OCI-LY7 (cell line): ENCODE data around the gene NUDT13. TPM values are rescaled to one million over a fixed set of nuclear protein-coding genes. Genes with fewer than 3 reads are reported as not detected.

ENCODE experiments used
- BruUV-seq: library from RNA; stranded (reverse); fragments of 400-500 nt; replicated peaks from 2 replicates; lab custom pipeline; 2021; lab: Mats Ljungman, UMichigan
- CTCF ChIA-PET: fragments of 300-600 bp; sonication (Branson Sonifier 250); formaldehyde crosslinking; loops from one replicate; lab custom pipeline; 2022; ENCODE audit warnings: antibody characterized with exemption; ENCODE audit not compliant: unreplicated experiment; lab: Charles Lee
- POLR2A ChIA-PET: fragments of 300-600 bp; sonication (Branson Sonifier 250); formaldehyde crosslinking; loops from one replicate; lab custom pipeline; 2022; ENCODE audit warnings: antibody characterized with exemption; lab: Charles Lee
- DNase-seq: peaks from one replicate; pipeline ENCODE4 v3.0.0-alpha.2; 2015; ENCODE audit warnings: low spot score
- H2AFZ ChIP-seq: fragments of 200-600 bp; sonication (generic), shearing (Covaris generic); 2 replicates; pipeline ENCODE4 v1.6.1; 2014; ENCODE audit warnings: mild to moderate bottlenecking, antibody characterized with exemption, low read length, moderate library complexity
- H3K27ac ChIP-seq: fragments of 200-600 bp; sonication (generic); 2 replicates; pipeline ENCODE4 v1.5.1; 2014; ENCODE audit warnings: mixed run types, low read depth, mild to moderate bottlenecking, moderate library complexity, low read length, inconsistent platforms; ENCODE audit not compliant: poor library complexity, severe bottlenecking
- H3K36me3 ChIP-seq: fragments of 200-600 bp; sonication (generic); 2 replicates; pipeline ENCODE4 v1.6.1; 2014; ENCODE audit warnings: mild to moderate bottlenecking, antibody characterized with exemption, low read length, moderate library complexity, mixed read lengths; ENCODE audit not compliant: insufficient read depth
- H3K4me1 ChIP-seq: fragments of 200-600 bp; sonication (generic); 2 replicates; pipeline ENCODE4 v1.5.1; 2014; ENCODE audit warnings: mild to moderate bottlenecking, low read length; ENCODE audit not compliant: insufficient read depth, poor library complexity, severe bottlenecking
- H3K4me2 ChIP-seq: fragments of 200-600 bp; sonication (generic); 2 replicates; pipeline ENCODE4 v1.6.1; 2014; ENCODE audit warnings: mild to moderate bottlenecking, low read length
- H3K4me3 ChIP-seq: fragments of 200-600 bp; sonication (generic); 2 replicates; pipeline ENCODE4 v1.5.1; 2014; ENCODE audit warnings: mild to moderate bottlenecking, low read depth, low read length; ENCODE audit not compliant: poor library complexity, severe bottlenecking
- H3K79me2 ChIP-seq: fragments of 200-600 bp; sonication (generic); 2 replicates; pipeline ENCODE4 v1.6.1; 2016; ENCODE audit warnings: low read depth, mild to moderate bottlenecking, low read length, moderate library complexity, mixed read lengths; ENCODE audit not compliant: insufficient read depth
- H3K9me2 ChIP-seq: fragments of 200-600 bp; sonication (generic); 2 replicates; pipeline ENCODE4 v1.6.1; 2016; ENCODE audit warnings: mild to moderate bottlenecking, low read length, mixed read lengths; ENCODE audit not compliant: insufficient read depth
- H3K9me3 ChIP-seq: fragments of 200-600 bp; sonication (generic); 2 replicates; pipeline ENCODE4 v1.6.1; 2014; ENCODE audit warnings: mild to moderate bottlenecking, mixed run types, low read length, mixed read lengths
- H4K20me1 ChIP-seq: fragments of 200-600 bp; sonication (generic); 2 replicates; pipeline ENCODE4 v1.6.1; 2014; ENCODE audit warnings: mild to moderate bottlenecking, antibody characterized with exemption, low read length, moderate library complexity, mixed read lengths; ENCODE audit not compliant: insufficient read depth
- EZH2phosphoT487 ChIP-seq: fragments of 200-600 bp; sonication (generic); IDR thresholded peaks from 2 replicates; pipeline ENCODE4 v1.6.1; 2018; ENCODE audit warnings: low read depth, borderline replicate concordance, mild to moderate bottlenecking, mixed run types, antibody characterized with exemption, low read length, moderate library complexity, mixed read lengths
- intact Hi-C: fragments of 100-400 bp; cut with micrococcal nuclease; formaldehyde crosslinking; loops from one replicate; pipeline ENCODE4 v1.10.0; 2022; ENCODE audit not compliant: unreplicated experiment
- total RNA-seq, 2 experiments: library from RNA; depleted of rRNA in 1 of 2; stranded (reverse); fragments of >200 nt in 1 of 2; shearing (Covaris generic) in 1 of 2; gene quantifications; 2 replicates each; pipeline ENCODE4 v1.2.3, GENCODE V29; 2014 to 2022
- TF ChIP-seq, protein P1 (sequence below): fragments of 200-600 bp; sonication (generic); conservative IDR thresholded peaks from 2 replicates; pipeline ENCODE4 v1.5.1; 2014; ENCODE audit warnings: mild to moderate bottlenecking, antibody characterized with exemption, low read length, moderate library complexity, mixed read lengths

NUDT13 gene
- total RNA-seq, 2 experiments from 2014 or later = not detected

DNA sequence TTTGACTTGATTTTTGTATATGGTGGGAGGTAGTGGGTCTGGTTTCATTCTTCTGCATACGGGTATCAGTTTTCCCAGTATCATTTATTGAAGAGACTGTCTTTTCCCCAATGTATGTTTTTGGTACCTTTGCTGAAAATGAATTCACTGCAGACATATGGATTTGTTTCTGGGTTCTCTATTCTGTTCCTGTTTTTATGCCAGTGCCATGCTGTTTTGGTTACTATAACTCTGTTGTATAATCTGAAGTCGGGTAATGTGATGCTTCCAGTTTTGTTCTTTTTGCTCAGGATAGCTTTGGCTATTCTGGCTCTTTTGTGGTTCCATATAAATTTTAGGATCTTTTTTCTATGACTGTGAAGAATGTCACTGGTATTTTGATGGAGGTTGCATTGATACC, 56.7 kb downstream of the NUDT13 start:
- ChIA-PET POLR2A (interaction anchor here (0.6 kb wide), 1 partner anchor 316 kb away, joined by 3 read pairs; no protein-coding TSS in a partner anchor), CTCF (no interaction called here)
- Histone ChIP-seq H3K79me2 (peaks cover 65% of the 10 kb centered on the region), H3K9me3 (no peaks in the 10 kb centered on the region; the same call in 1 of the 2 replicates), H3K4me1 (peaks cover 5% of the 10 kb centered on the region), H3K36me3 (peaks cover 32% of the 10 kb centered on the region), H2AFZ (no peak overlapping the region), H3K9me2 (no peaks in the 10 kb centered on the region), H3K4me2 (peak overlapping the region; percentile 71), H3K4me3 (peak overlapping the region; percentile 86), H3K27ac (no peak overlapping the region), H4K20me1 (no peaks in the 10 kb centered on the region)
- no TSS peak for BruUV-seq
- DNase-seq = no peak
- no peak for TF ChIP-seq EZH2phosphoT487
- TF ChIP-seq, protein P1, sequence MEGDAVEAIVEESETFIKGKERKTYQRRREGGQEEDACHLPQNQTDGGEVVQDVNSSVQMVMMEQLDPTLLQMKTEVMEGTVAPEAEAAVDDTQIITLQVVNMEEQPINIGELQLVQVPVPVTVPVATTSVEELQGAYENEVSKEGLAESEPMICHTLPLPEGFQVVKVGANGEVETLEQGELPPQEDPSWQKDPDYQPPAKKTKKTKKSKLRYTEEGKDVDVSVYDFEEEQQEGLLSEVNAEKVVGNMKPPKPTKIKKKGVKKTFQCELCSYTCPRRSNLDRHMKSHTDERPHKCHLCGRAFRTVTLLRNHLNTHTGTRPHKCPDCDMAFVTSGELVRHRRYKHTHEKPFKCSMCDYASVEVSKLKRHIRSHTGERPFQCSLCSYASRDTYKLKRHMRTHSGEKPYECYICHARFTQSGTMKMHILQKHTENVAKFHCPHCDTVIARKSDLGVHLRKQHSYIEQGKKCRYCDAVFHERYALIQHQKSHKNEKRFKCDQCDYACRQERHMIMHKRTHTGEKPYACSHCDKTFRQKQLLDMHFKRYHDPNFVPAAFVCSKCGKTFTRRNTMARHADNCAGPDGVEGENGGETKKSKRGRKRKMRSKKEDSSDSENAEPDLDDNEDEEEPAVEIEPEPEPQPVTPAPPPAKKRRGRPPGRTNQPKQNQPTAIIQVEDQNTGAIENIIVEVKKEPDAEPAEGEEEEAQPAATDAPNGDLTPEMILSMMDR = no peak
- intact Hi-C loops = loop anchor here (5.0 kb wide), 1 partner anchor 80 kb away; the partner anchor contains the start of gene DNAJC9

DNA sequence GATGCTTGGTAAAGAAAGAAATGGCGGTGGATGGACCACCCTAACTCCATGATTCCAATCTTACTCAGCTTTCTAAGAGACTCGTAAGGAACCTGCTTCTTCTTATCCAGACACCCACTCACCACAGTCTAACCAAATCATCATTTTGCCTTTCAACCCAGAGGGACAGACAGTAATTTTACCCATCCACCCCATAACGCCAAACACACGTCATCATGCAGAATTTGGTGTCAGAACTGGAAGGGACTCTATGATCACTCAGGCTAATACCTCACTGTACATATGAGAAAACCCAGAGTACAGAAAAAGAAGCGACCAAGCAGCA, 57.2 kb downstream of the NUDT13 start:
- no peaks in the 10 kb centered on the region for H3K9me2 ChIP-seq
- DNase-seq = no peak
- no peaks in the 10 kb centered on the region; the same call in 1 of the 2 replicates for H3K9me3 ChIP-seq
- H3K36me3 ChIP-seq = peaks cover 28% of the 10 kb centered on the region
- H2AFZ ChIP-seq = peak overlapping the region; percentile 58
- H3K79me2 ChIP-seq = peaks cover 61% of the 10 kb centered on the region
- TF ChIP-seq, protein P1 = no peak
- TF ChIP-seq EZH2phosphoT487 = no peak
- ChIA-PET CTCF (no interaction called here), POLR2A (interaction anchor here (0.6 kb wide), 1 partner anchor 315 kb away, joined by 3 read pairs; no protein-coding TSS in a partner anchor)
- BruUV-seq = TSS peak; percentile 76
- peak overlapping the region; percentile 71 for H3K4me2 ChIP-seq
- H3K4me3 ChIP-seq = peak overlapping the region; percentile 86
- intact Hi-C loops = loop anchor here (5.0 kb wide), 1 partner anchor 80 kb away; the partner anchor contains the start of gene DNAJC9
- H3K27ac ChIP-seq = peak overlapping the region; percentile 51
- no peaks in the 10 kb centered on the region for H4K20me1 ChIP-seq
- H3K4me1 ChIP-seq = peaks cover 5% of the 10 kb centered on the region

DNA sequence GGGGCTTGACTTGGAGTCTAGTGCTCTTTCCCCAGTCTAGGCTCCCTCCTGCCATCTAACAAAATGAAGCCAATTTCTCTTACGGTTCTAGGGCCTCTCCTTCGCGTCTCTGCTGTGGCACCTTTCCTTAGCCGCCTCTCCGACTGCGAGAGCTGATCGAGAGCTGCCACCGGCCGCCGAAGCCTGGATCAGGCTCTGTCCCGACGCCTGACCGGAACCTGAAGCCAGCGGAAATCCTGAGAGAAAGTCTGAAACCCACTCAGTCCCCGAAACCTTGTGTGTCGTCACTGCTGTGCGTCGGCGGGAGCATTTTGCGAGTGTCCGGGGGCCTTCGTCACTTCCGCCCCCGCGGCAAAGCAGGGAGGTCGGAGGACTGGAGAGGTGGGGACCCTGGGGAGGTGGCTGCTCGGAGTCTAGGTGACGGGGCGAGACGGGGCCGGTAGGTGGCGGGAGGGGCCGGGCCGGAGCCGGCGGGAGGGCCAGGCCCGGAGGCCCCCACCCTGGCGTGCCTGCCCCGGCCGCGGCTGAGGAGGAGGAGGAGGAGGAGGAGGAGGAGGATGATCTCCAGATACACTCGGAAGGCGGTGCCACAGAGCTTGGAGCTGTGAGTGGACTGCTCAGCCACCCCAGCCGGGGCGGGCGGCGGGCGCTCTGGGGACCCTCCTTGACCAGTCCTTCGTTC, 57.7 kb downstream of the NUDT13 start, which contains the start of the genes ECD and FAM149B1:
ECD (minus strand) TSS at position 226 of the 682 bp plus-strand sequence. CDS start 4,071 bp downstream, outside the sequence.
FAM149B1 (plus strand) TSS at position 337 of the 682 bp plus-strand sequence; CDS start at position 558, 221 bp downstream.
- Histone ChIP-seq H4K20me1 (no peaks in the 10 kb centered on the region), H3K4me2 (peak within 1 kb of the TSS; percentile 71), H3K9me2 (no peaks in the 10 kb centered on the region), H3K27ac (peak within 1 kb of the TSS; percentile 51), H3K9me3 (no peaks in the 10 kb centered on the region; the same call in 1 of the 2 replicates), H3K79me2 (peaks cover 56% of the 10 kb centered on the region), H2AFZ (peak within 1 kb of the TSS; percentile 58), H3K4me1 (peaks cover 5% of the 10 kb centered on the region), H3K36me3 (peaks cover 23% of the 10 kb centered on the region), H3K4me3 (peak within 1 kb of the TSS; percentile 86)
- no TSS peak for BruUV-seq
- peak; percentile 94 for DNase-seq
- CTCF ChIA-PET = no interaction called here
- no peak for TF ChIP-seq EZH2phosphoT487
- TF ChIP-seq, protein P1 = peak; percentile 35; the same call in 1 of the 2 replicates
- POLR2A ChIA-PET = interaction anchor here (0.5 to 3.5 kb wide), 7 partner anchors 10 to 477 kb away, joined by 3 to 23 read pairs (median 3); partner anchors contain the start of genes CFAP70 and P4HA1
- intact Hi-C loops = loop anchor here (5.0 kb wide), 1 partner anchor 79 kb away; the partner anchor contains the start of gene DNAJC9
